ENCODE measurements around the gene NELFCD.

DNA sequence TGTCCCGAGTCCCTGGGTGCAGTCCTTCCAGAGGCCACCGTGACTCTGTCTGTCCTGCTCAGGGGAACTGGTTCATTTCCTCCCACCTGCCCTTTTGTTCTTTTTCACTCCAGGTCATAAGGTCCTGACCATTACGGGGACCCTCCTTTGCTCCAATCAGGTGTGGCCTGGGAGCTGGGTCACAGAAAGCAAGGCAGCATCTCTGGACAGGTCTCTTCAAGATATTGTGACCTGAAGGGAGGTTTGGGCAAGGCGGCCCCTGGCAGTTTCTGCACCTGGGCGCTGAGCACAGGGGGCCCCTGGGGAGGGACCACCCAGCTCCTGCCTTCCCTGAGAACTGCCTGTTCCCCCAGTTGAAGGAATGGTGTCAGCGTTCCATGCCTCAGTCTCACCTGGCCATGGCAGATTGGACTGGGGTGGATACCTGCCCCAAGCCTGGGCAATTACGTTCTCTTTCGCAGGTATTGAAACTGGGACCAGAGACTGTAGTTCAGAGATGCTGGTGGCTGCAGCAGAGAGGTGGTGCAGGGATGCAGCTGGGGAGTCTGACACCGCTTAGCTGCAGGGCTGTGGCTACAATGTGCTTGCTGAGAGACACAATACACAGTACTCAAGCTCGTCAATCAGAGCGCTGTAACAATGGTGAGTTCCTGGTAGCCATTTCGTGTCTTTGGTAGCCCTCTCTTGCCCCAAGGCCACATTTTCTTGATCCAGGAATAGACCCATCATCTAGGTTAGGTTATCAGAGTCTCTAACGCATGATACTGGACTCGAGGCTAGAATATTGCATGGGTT is 15.6 kb upstream of the NELFCD start:
- TF ChIP-seq POLR2AphosphoS5 (IDR thresholded peaks at IDR 0.05; ENCODE audit: low read depth, low read length) (no peak), POLR2A (IDR thresholded peaks at IDR 0.05; ENCODE audit: low read depth, low read length) (no peak), TAF1 (IDR thresholded peaks at IDR 0.05; ENCODE audit: borderline replicate concordance, low read depth, low read length) (no peak)
